Activated B cell treated with CpG ODN at 0.5 μM for 24 hours (primary cell): ENCODE measurements around the gene HACE1. TPM values are rescaled to one million over a fixed set of nuclear protein-coding genes. Genes with fewer than 3 reads are reported as not detected.

ENCODE experiments used
- ATAC-seq: fragments of 200-7000 bp; cut with Tn5 transposase; one replicate; pipeline ENCODE4 v1.10.0; 2021; ENCODE audit warnings: low read depth, mild to moderate bottlenecking, moderate library complexity
- CTCF ChIA-PET: fragments of 350-600 bp; sonication (Branson Sonifier 250); formaldehyde crosslinking; loops from one replicate; lab custom pipeline; 2021; ENCODE audit warnings: antibody characterized with exemption; lab: Charles Lee
- POLR2A ChIA-PET: fragments of 350-600 bp; sonication (Branson Sonifier 250); formaldehyde crosslinking; loops from one replicate; lab custom pipeline; 2021; ENCODE audit warnings: antibody characterized with exemption; lab: Charles Lee
- DNase-seq: peaks from one replicate; pipeline ENCODE4 v3.0.0; 2022
- H3K27ac Mint-ChIP-seq: one replicate; pipeline ENCODE4 v1.8.0; 2020; ENCODE audit warnings: mixed read lengths
- H3K27me3 Mint-ChIP-seq: one replicate; pipeline ENCODE4 v1.8.0; 2021; ENCODE audit warnings: mixed read lengths
- H3K36me3 Mint-ChIP-seq: one replicate; pipeline ENCODE4 v1.8.0; 2021; ENCODE audit warnings: low read depth, mixed read lengths
- H3K4me1 Mint-ChIP-seq: one replicate; pipeline ENCODE4 v1.8.0; 2021; ENCODE audit warnings: mixed read lengths
- H3K4me3 Mint-ChIP-seq: one replicate; pipeline ENCODE4 v1.8.0; 2020; ENCODE audit warnings: mild to moderate bottlenecking, mixed read lengths
- H3K9me3 Mint-ChIP-seq: one replicate; pipeline ENCODE4 v1.8.0; 2020; ENCODE audit warnings: mixed read lengths
- CTCF ChIP-seq: fragments of 200-600 bp; IDR thresholded peaks from one replicate; pipeline ENCODE4 v1.8.0; 2022; ENCODE audit warnings: antibody characterized with exemption, mild to moderate bottlenecking
- intact Hi-C: fragments of 100-400 bp; cut with micrococcal nuclease; formaldehyde crosslinking; loops from one replicate; pipeline ENCODE4 v1.15.1; 2024
- total RNA-seq: library from RNA; stranded (reverse); gene quantifications from 2 replicates; pipeline ENCODE4 v1.2.3, GENCODE V29; 2022

The HACE1 gene
- total RNA-seq, 1 donor from 2014 or later, result 7.1 TPM

- ATAC-seq (no peak), DNase-seq (no peak)
- H3K36me3 Mint-ChIP-seq, result peaks cover 43% of the 10 kb centered on the region
- intact Hi-C loops, result no loop called here
- peaks cover 8% of the 10 kb centered on the region for H3K9me3 Mint-ChIP-seq
- no peak overlapping the region for H3K4me3 Mint-ChIP-seq
- CTCF ChIA-PET, result no interaction called here
- POLR2A ChIA-PET, result no interaction called here
- TF ChIP-seq CTCF, result no peak
- H3K27ac Mint-ChIP-seq, result no peak overlapping the region
- H3K27me3 Mint-ChIP-seq, result no peaks in the 10 kb centered on the region
- H3K4me1 Mint-ChIP-seq, result peaks cover 2% of the 10 kb centered on the region
Measured at GRCh38 chr6:104799134-104799657, 60.5 kb downstream of the HACE1 start.

GRCh38 chr6:104796031-104796785 lies 63.5 kb downstream of the HACE1 start:
- H3K27me3 Mint-ChIP-seq, result no peaks in the 10 kb centered on the region
- ChIA-PET CTCF (no interaction called here), POLR2A (no interaction called here)
- H3K9me3 Mint-ChIP-seq, result peaks cover 4% of the 10 kb centered on the region
- DNase-seq (no peak), ATAC-seq (no peak)
- intact Hi-C loops, result no loop called here
- peaks cover 34% of the 10 kb centered on the region for H3K36me3 Mint-ChIP-seq
- H3K27ac Mint-ChIP-seq, result no peak overlapping the region
- no peaks in the 10 kb centered on the region for H3K4me1 Mint-ChIP-seq
- H3K4me3 Mint-ChIP-seq, result no peak overlapping the region
- TF ChIP-seq CTCF, result no peak

GRCh38 chr6:104795363-104795762 lies 64.4 kb downstream of the HACE1 start:
- H3K4me3 Mint-ChIP-seq, result no peak overlapping the region
- TF ChIP-seq CTCF, result no peak
- no peak overlapping the region for H3K27ac Mint-ChIP-seq
- H3K36me3 Mint-ChIP-seq, result peaks cover 27% of the 10 kb centered on the region
- DNase-seq, result no peak
- POLR2A ChIA-PET, result no interaction called here
- CTCF ChIA-PET, result no interaction called here
- no peaks in the 10 kb centered on the region for H3K4me1 Mint-ChIP-seq
- intact Hi-C loops, result no loop called here
- H3K9me3 Mint-ChIP-seq, result no peaks in the 10 kb centered on the region
- no peaks in the 10 kb centered on the region for H3K27me3 Mint-ChIP-seq
- no peak for ATAC-seq

GRCh38 chr6:104789770-104790190 lies 69.9 kb downstream of the HACE1 start:
- H3K36me3 Mint-ChIP-seq, result peaks cover 33% of the 10 kb centered on the region
- peaks cover 2% of the 10 kb centered on the region for H3K4me1 Mint-ChIP-seq
- no peak for TF ChIP-seq CTCF
- DNase-seq (no peak), ATAC-seq (no peak)
- no peaks in the 10 kb centered on the region for H3K9me3 Mint-ChIP-seq
- ChIA-PET CTCF (interaction anchor here (1.2 kb wide), 1 partner anchor 289 kb away, joined by 3 read pairs; no protein-coding TSS in a partner anchor), POLR2A (no interaction called here)
- H3K27ac Mint-ChIP-seq, result no peak overlapping the region
- H3K27me3 Mint-ChIP-seq, result no peaks in the 10 kb centered on the region
- intact Hi-C loops, result loop anchor here (5.0 kb wide), 1 partner anchor 288 kb away; no protein-coding TSS in a partner anchor
- H3K4me3 Mint-ChIP-seq, result no peak overlapping the region

- CTCF ChIA-PET, result no interaction called here
- DNase-seq, result no peak
- Mint-ChIP-seq H3K9me3 (no peaks in the 10 kb centered on the region), H3K36me3 (peaks cover 41% of the 10 kb centered on the region), H3K4me1 (peaks cover 2% of the 10 kb centered on the region), H3K4me3 (no peak overlapping the region), H3K27ac (no peak overlapping the region), H3K27me3 (no peaks in the 10 kb centered on the region)
- intact Hi-C loops, result no loop called here
- no peak for ATAC-seq
- no peak for TF ChIP-seq CTCF
- POLR2A ChIA-PET, result no interaction called here
Measured at GRCh38 chr6:104788400-104788799, 71.3 kb downstream of the HACE1 start.
